AG10803 (cell line): ENCODE data around the gene FAM171A1.
"Not testable (repeated sequence)": the region's sequence is repeated elsewhere in the genome, so short reads cannot be mapped to it uniquely, and the experiment has no call there.

Experiments
- DNase-seq: peaks from one replicate; pipeline ENCODE4 v3.0.0; 2010; ENCODE audit warnings: low read depth
- H3K4me3 ChIP-seq: 2 replicates; pipeline ENCODE4 v1.5.1; 2011; ENCODE audit warnings: mild to moderate bottlenecking, low read length, control low read depth
- CTCF ChIP-seq: conservative IDR thresholded peaks from 2 replicates; pipeline ENCODE4 v1.5.1; 2011; ENCODE audit warnings: mild to moderate bottlenecking, low read length, control low read depth, inconsistent platforms

Gene FAM171A1

DNA sequence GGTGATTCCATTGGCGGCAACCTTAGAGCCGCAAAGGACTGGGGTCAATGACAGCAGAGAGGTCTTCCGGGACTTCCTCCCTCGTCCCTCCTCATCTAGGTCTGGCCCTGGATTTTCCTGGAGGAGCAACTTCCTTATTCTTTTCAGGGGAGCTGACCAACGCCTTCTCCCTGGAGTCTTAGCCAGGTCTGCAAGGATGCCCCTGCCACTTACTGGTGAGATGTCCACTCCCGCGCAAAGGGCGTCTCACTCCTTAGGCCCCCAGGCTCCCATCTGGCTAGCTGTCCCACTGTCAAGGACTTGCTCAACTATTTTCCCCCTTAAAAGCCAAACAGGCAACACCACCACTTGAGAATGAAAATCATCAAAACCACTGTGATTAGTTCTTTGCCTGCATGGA lies 160.6 kb downstream of the FAM171A1 start:
- no peak for DNase-seq
- H3K4me3 ChIP-seq = no peak overlapping the region
- TF ChIP-seq CTCF = no peak

DNA sequence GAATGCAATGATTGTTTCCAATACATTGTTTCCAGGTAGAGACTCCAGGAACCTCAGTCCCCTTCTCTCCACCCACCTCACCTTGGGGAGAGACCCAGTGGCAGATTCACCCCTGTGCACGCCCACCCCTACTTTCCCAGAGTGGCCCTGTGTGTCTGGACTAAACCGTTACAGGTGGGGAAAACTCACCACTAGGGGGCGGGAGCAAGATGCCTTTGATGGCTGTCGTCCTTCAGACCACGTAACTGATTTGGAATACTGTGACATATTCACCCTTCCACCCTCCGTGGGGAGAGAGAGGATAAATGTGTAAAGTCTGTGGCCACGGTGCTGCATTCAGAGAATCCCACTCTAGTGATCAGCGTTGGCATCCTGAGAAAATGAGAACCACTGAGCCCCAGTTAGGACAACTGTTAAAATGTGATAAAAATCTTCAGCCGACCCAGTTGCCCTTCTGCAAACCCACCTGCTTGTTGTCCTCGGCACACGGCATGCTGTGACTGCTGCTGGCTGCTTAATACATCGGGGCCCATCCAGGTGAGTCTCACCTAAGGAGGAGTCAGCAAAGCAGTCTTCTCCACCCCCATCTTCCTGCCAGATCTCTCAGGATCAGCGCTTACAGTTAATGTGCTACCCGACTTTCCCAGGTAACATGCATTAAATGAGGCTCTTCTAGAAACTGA lies 161.1 kb downstream of the FAM171A1 start:
- no peak overlapping the region for H3K4me3 ChIP-seq
- DNase-seq = peak; percentile 70
- peak; percentile 91 for TF ChIP-seq CTCF

GRCh38 chr10:15208221-15208620 lies 162.9 kb downstream of the FAM171A1 start:
- H3K4me3 ChIP-seq = no peak overlapping the region
- TF ChIP-seq CTCF = no peak
- no peak for DNase-seq

DNA sequence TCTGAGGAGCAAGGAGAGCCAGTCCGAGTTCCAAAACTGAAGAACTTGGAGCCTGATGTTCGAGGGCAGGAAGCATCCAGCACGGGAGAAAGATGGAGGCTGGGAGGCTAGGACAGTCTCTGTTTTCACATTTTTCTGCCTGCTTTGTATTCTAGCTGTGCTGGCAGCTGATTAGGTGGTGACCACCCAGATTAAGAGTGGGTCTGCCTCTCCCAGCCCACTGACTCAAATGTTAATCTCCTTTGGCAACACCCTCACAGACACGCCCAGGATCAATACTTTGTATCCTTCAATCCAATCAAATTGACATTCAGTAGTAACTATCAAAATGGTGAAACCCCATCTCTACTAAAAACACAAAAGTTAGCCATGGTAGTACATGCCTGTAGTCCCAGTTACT lies 163.7 kb downstream of the FAM171A1 start:
- H3K4me3 ChIP-seq, DNase-seq: not testable (repeated sequence)

GRCh38 chr10:15202639-15203038 lies 168.4 kb downstream of the FAM171A1 start:
- peak; percentile 13 for DNase-seq
- no peak overlapping the region for H3K4me3 ChIP-seq
- no peak for TF ChIP-seq CTCF

- not testable (repeated sequence) for DNase-seq, H3K4me3 ChIP-seq
Observed at GRCh38 chr10:15202301-15202621, 168.8 kb downstream of the FAM171A1 start.

DNA sequence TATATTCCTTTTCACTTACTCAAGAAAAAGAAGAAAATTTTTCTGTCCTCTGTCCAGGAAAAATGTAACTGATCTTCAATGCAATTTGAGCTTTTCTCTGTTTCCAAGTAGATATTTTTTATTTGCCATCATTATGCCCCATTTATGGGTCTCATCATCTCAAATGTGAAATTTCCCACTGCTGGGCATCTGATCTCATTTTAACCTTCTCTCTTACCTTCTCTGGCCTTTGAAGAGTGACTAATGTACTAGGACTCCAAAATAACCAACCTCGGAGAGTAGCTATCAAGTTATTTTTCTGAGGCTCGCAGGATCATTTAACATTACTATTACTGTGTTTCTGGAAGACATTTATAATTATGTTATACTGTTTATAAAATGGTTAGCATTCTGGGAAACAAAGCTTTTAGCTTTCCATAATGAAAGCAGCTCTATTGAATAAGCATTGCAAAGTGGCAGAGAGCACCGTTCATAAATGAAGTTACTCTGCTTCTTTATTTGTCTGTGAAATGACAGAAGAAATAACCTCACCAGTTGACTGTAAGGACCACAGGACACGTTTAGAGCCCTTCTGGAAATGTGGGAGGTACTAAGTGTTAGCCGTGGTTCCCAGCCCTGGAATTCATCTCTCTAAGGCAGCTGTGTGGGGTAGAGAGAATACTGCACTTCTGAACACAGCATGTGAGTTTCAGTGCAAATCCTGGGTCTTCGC lies 169.3 kb downstream of the FAM171A1 start:
- H3K4me3 ChIP-seq = no peak overlapping the region
- DNase-seq = peak; percentile 34
- no peak for TF ChIP-seq CTCF

- DNase-seq = peak; percentile 88
- H3K4me3 ChIP-seq = no peak overlapping the region
- TF ChIP-seq CTCF = no peak
Observed at GRCh38 chr10:15200626-15201025, 170.5 kb downstream of the FAM171A1 start.
